Body of pancreas (tissue), 4 donors: ENCODE measurements around the gene SLC24A3. TPM values are rescaled to one million over a fixed set of nuclear protein-coding genes. Genes with fewer than 3 reads are reported as not detected.

ENCODE experiments used
- ATAC-seq: fragments of 150-250 bp; one replicate; pipeline ENCODE4 v1.9.1; 2016
- DNase-seq, 4 donors: peaks; one replicate each; pipeline ENCODE4 v3.0.0-alpha.2; 2019
- H3K27ac ChIP-seq, 4 donors: fragments of 200-600 bp; sonication (generic); 1 replicate in 3 of 4; 2 replicates in 1 of 4; pipeline versions ENCODE4 v1.5.1 to v1.6.1; 2016 to 2019; ENCODE audit warnings: mild to moderate bottlenecking in 1 of 4, mixed read lengths in 1 of 4, moderate library complexity in 1 of 4
- H3K27me3 ChIP-seq, 2 donors: fragments of 200-600 bp; sonication (generic); one replicate each; pipeline ENCODE4 v1.6.0; 2016; ENCODE audit warnings: mild to moderate bottlenecking in 1 of 2
- H3K36me3 ChIP-seq, 2 donors: fragments of 200-600 bp; sonication (generic); replicated peaks in 1 of 2; 2 replicates each; pipeline ENCODE4 v1.5.1; 2016; ENCODE audit warnings: low read depth in 2 of 2; ENCODE audit not compliant: insufficient read depth in 1 of 2
- H3K4me1 ChIP-seq: fragments of 200-600 bp; sonication (generic); one replicate; pipeline ENCODE4 v1.6.0; 2016
- H3K4me3 ChIP-seq, 2 donors: fragments of 200-600 bp; sonication (generic); 1 replicate in 1 of 2; 2 replicates in 1 of 2; pipeline ENCODE4 v1.5.1; 2016 to 2019
- H3K9me3 ChIP-seq, 3 donors: fragments of 200-600 bp; sonication (generic); 1 replicate in 2 of 3; 2 replicates in 1 of 3; pipeline ENCODE4 v1.5.1; 2016
- POLR2A ChIP-seq, 3 donors: fragments of 450-650 bp; IDR thresholded peaks; one replicate each; pipeline ENCODE4 v1.6.1; 2016; ENCODE audit warnings: antibody characterized with exemption in 3 of 3, mild to moderate bottlenecking in 2 of 3
- WGBS, 2 donors: methylation state at CpG; one replicate each; pipeline ENCODE4 v1.1.5; 2017; 5-methylcytosine and 5-hydroxymethylcytosine counted together
- intact Hi-C: fragments of 100-400 bp; cut with DNase I; formaldehyde crosslinking; loops from one replicate; pipeline ENCODE4 v1.15.1; 2023
- total RNA-seq, 2 donors: library from RNA; depleted of rRNA; stranded (reverse); fragments of >200 nt; gene quantifications; one replicate each; pipeline ENCODE4 v1.1.0, GENCODE V29; 2016
- TF ChIP-seq, protein P1 (sequence below), 7 experiments: fragments of 450-650 bp in 4 of 7; fragments of 200-600 bp in 3 of 7; sonication (generic) in 3 of 7; IDR thresholded peaks; one replicate each; pipeline ENCODE4 v1.5.1; 2016 to 2019; ENCODE audit warnings: antibody characterized with exemption in 7 of 7

SLC24A3 gene
- total RNA-seq, 2 donors from 2014 or later: 0.66 to 1.0 TPM

DNA sequence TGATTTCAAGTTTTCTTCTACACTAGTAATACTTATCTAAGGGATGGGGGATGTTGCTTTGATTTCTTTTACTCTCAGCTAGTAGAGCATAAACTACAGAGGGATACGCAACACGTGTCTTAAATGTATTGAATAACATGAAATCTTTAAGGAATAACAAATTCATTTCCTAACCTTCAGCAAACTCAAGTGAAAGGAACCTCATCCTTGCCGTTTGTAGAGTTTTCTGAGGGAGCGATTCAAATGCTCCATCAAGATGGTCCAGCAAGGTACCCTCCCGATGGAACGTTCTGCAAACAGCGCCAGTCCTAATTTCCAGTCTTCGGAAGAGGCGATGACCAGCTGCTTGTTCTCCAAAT lies 450.2 kb downstream of the SLC24A3 start:
- no peak for DNase-seq
- 34 to 36% methylated on average over 9 of the region's 9 CpGs for WGBS, 2 donors

DNA sequence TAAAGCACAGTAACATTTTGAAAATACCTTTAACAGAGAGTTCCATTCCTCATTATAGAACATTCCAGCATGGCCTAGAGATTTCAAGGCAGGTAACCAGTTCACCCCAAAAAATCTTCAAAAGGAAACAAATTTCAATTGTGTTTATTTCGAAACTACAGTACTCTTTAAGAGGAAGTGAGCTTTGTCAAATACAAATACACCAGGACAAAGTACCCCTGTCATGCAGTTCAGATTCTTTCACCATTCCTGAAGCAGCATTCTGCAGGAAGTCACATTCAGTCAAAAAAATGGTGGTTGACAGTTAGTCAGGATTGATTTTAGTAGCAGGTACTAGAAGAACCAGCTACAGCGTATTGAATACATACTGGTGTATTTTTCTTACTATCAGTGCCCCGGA lies 456.0 kb downstream of the SLC24A3 start:
- intact Hi-C loops: no loop called here
- Histone ChIP-seq H3K27ac (no peak overlapping the region), H3K9me3 (no peaks in the 10 kb centered on the region), H3K27me3 (no peaks in the 10 kb centered on the region), H3K4me1 (no peaks in the 10 kb centered on the region), H3K4me3 (no peak overlapping the region), H3K36me3 (no peaks in the 10 kb centered on the region)
- TF ChIP-seq, protein P1, sequence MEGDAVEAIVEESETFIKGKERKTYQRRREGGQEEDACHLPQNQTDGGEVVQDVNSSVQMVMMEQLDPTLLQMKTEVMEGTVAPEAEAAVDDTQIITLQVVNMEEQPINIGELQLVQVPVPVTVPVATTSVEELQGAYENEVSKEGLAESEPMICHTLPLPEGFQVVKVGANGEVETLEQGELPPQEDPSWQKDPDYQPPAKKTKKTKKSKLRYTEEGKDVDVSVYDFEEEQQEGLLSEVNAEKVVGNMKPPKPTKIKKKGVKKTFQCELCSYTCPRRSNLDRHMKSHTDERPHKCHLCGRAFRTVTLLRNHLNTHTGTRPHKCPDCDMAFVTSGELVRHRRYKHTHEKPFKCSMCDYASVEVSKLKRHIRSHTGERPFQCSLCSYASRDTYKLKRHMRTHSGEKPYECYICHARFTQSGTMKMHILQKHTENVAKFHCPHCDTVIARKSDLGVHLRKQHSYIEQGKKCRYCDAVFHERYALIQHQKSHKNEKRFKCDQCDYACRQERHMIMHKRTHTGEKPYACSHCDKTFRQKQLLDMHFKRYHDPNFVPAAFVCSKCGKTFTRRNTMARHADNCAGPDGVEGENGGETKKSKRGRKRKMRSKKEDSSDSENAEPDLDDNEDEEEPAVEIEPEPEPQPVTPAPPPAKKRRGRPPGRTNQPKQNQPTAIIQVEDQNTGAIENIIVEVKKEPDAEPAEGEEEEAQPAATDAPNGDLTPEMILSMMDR (IDR thresholded peaks at IDR 0.05): no peak
- no peak for TF ChIP-seq POLR2A (IDR thresholded peaks at IDR 0.05)
- DNase-seq: no peak
- no peak for ATAC-seq
- WGBS, 2 donors: 75 to 83% methylated on average over 3 of the region's 3 CpGs

More for the DNA sequence above, 450.2 kb downstream of the SLC24A3 start:
- Histone ChIP-seq H3K9me3 (no peaks in the 10 kb centered on the region), H3K36me3 (no peaks in the 10 kb centered on the region), H3K27ac (no peak overlapping the region), H3K27me3 (no peaks in the 10 kb centered on the region), H3K4me1 (no peaks in the 10 kb centered on the region), H3K4me3 (no peak overlapping the region)
- TF ChIP-seq, protein P1 (IDR thresholded peaks at IDR 0.05): no peak
- TF ChIP-seq POLR2A (IDR thresholded peaks at IDR 0.05): no peak
- no peak for ATAC-seq
- intact Hi-C loops: loop anchor here (5.0 kb wide), 1 partner anchor 455 kb away; no protein-coding TSS in a partner anchor

DNA sequence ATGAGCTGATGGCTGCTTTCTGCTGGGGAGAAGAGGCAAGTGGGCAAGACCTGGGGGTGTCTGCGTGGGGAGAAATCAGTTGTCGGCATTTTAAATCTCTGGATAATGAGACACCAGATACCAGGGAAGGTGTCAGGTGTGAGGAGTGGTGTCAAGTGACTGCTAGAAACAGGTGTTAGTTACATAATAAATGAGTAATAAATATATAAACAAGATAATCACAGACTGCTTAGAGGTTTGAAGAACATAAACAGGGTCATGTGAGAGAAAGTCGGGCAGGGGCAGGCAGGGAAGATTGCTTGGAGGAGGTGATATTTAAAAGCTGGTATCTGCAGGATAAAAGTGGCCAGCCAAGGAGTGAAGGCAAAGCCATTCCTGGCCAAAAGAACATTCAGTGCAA lies 458.4 kb downstream of the SLC24A3 start:
- H3K36me3 ChIP-seq: no peaks in the 10 kb centered on the region
- no peak overlapping the region for H3K4me3 ChIP-seq
- ATAC-seq (no peak), DNase-seq (no peak)
- intact Hi-C loops: no loop called here
- H3K4me1 ChIP-seq: no peaks in the 10 kb centered on the region
- TF ChIP-seq, protein P1 (IDR thresholded peaks at IDR 0.05): no peak
- no peak for TF ChIP-seq POLR2A (IDR thresholded peaks at IDR 0.05)
- no peaks in the 10 kb centered on the region for H3K9me3 ChIP-seq
- WGBS, 2 donors: 31 to 42% methylated on average over 3 of the region's 3 CpGs
- H3K27me3 ChIP-seq: no peaks in the 10 kb centered on the region
- H3K27ac ChIP-seq: no peak overlapping the region

DNA sequence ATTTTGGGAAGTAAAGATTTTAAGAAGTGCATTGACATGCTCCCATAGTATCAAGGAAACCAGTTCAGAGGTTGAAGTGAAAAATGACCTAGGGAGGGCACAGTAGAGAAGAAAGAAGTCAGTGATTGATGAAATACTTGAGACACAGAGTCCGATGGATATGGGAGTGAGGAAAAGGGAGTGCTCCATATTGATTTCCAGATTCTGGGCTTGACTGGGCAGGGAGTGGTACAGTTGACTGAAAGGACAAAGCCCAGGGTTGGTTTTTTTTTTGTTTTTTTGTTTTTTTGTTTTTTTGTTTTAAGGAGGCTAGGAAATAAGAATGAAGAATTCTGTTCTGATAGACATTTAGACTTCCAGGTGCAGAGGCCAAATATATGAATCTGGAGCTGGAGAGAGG lies 458.9 kb downstream of the SLC24A3 start:
- no peak overlapping the region for H3K27ac ChIP-seq
- H3K27me3 ChIP-seq: no peaks in the 10 kb centered on the region
- intact Hi-C loops: no loop called here
- no peaks in the 10 kb centered on the region for H3K36me3 ChIP-seq
- ATAC-seq: no peak
- DNase-seq: no peak
- no peaks in the 10 kb centered on the region for H3K9me3 ChIP-seq
- no peak overlapping the region for H3K4me3 ChIP-seq
- WGBS, 2 donors: 34 to 67% methylated on average over 1 of the region's 1 CpG
- TF ChIP-seq POLR2A (IDR thresholded peaks at IDR 0.05): no peak
- TF ChIP-seq, protein P1 (IDR thresholded peaks at IDR 0.05): no peak
- no peaks in the 10 kb centered on the region for H3K4me1 ChIP-seq

DNA sequence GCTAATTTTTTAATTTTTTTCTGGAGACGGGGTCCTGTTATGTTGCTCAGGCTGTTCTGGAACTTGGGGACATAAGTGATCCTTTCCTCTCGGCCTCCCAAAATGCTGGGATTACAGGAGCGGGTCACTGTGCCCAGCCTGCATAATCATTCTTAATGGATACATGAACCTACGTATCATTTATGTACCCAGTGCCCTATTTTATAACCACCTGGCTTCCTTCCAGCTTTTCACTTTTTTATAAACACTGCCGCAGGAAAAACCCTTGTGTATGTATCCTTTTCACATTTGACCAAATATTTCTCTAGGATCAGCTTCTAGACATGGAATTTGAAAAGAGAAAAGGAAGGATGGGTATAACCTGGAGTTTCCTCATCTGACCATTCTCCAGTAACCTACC lies 460.1 kb downstream of the SLC24A3 start:
- ATAC-seq (no peak), DNase-seq (no peak)
- intact Hi-C loops: no loop called here
- 47 to 67% methylated on average over 5 of the region's 5 CpGs for WGBS, 2 donors
- TF ChIP-seq, protein P1 (IDR thresholded peaks at IDR 0.05): no peak
- TF ChIP-seq POLR2A (IDR thresholded peaks at IDR 0.05): no peak
- no peaks in the 10 kb centered on the region for H3K9me3 ChIP-seq
- no peaks in the 10 kb centered on the region for H3K4me1 ChIP-seq
- H3K4me3 ChIP-seq: no peak overlapping the region
- H3K36me3 ChIP-seq: no peaks in the 10 kb centered on the region
- no peak overlapping the region for H3K27ac ChIP-seq
- H3K27me3 ChIP-seq: no peaks in the 10 kb centered on the region
